GM21381 (cell line): ENCODE results near the gene TBCEL.

Experiments used
- ATAC-seq: cut with Tn5 transposase; IDR thresholded peaks from one replicate; pipeline ENCODE4 v1.9.1; 2021; ENCODE audit warnings: mild to moderate bottlenecking, moderate library complexity; ENCODE audit not compliant: unreplicated experiment

The TBCEL gene

GRCh38 chr11:121134741-121135312 is 110.9 kb downstream of the TBCEL start:
- ATAC-seq, result no peak

- ATAC-seq, result no peak
These were observed 113.1 kb downstream of the TBCEL start for GRCh38 chr11:121137005-121137404.

- ATAC-seq, result no peak
These were observed 114.4 kb downstream of the TBCEL start for GRCh38 chr11:121138259-121138658.

- no peak for ATAC-seq
These were observed 116.5 kb downstream of the TBCEL start for GRCh38 chr11:121140369-121140768.
